GM19239 (cell line): ENCODE data around the gene ZNF425.
"Not testable (repeated sequence)": the region's sequence is repeated elsewhere in the genome, so short reads cannot be mapped to it uniquely, and the experiment has no call there.

ENCODE experiments used
- DNase-seq: peaks from one replicate; pipeline ENCODE4 v3.0.0; 2011; ENCODE audit warnings: low spot score; ENCODE audit not compliant: insufficient read length
- FAIRE-seq: peaks from 2 replicates; lab custom pipeline; 2011; peaks lifted over from hg19 to GRCh38; lab: Jason Lieb, UNC

Gene ZNF425

DNA sequence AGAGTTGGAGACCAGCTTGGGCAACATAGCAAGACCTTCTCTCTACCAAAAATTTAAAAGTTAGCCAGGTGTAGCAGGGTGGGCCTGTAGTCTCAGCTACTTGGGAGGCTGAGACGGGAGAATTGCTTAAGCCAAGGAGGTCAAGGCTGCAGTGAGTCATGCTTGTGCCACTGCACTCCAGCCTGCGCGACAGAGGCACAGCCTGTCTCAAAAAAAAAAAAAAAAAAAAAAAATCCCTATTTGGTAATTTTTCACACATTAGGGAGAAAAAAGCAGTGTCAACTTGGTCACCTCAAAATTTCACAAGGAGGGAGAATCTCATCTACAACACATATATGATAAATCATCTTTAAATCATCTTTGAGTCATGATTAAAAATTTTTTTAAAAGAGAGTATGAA lies 14.7 kb upstream of the ZNF425 start:
- no peak for FAIRE-seq
- no peak for DNase-seq

DNA sequence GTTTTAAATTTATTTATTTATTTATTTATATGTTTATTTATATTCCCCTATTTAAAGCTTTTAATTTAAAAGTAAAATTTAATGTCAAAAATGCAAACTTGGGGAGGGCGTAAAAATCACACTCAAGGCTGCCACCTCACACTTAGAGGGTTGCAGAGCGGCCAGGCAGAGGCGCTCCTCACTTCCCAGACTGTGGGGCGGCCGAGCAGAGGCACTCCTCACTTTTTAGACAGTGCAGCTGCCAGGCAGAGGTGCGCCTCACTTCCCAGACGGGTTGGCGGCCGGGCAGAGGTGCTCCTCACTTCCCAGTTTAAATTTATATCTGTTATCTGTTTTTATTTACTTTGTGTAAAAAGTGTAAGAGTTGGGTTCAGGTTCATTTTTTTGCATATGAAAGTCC lies 10.0 kb upstream of the ZNF425 start:
- DNase-seq (no peak), FAIRE-seq (no peak)

DNA sequence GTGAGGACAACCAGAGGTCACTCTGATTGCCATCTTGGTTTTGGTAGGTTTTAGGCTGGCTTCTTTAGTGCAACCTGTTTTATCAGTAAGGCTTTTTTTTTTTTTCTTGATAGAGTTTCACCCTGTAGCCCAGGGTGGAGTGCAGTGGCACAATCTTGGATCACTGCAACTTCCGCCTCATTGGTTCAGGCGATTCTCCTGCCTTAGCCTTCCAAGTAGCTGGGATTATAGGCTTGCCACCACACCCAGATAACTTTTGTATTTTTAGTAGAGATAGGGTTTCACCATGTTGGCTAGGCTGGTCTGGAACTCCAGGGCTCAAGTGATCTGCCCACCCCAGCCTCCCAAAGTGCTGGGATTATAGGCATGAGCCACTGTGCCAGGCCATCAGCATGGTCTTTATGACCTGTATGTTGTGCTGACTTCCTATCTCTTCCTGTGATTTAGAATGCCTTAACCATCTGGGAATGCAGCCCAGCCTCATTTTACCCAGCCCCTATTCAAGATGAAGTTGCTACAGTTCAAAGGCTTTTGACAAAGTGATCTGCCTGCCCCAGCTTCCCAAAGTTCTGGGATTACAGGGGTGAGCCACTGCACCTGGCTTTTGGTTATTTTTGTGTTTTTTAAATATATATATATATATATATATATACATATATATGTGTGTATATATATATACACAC lies 7.0 kb upstream of the ZNF425 start:
- FAIRE-seq, result no peak

DNA sequence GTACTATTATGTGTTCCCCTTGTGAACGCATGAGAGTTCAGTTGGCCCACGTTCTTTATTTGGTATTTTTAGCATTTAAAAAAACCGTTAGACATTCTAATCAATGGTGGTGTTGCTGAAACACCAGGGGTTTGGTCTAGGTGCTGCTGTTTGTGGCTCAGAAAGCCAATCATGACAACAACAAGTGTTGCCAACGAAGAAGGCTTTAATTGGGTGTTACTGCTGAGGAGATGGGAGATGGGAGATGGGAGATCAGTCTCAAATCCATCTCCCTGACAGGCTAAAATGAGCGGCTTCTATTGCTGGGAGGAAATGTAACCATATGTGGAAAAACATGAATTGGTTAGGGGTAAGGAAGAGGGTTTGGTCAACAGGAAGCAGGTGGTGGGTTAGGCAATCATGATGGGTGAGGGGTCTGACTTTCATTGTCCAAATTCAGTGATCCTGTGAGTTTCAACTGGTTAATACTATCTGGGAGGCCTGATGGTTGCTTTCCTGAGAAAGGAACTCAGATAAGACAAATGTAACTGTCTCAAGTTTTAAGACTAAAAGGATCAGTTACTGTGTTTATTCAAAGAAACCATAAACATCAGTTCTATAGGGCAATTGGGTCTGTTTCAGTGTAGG lies 4.6 kb upstream of the ZNF425 start:
- DNase-seq (no peak), FAIRE-seq (no peak)

More for the DNA sequence above, 7.0 kb upstream of the ZNF425 start:
- no peak for DNase-seq

DNA sequence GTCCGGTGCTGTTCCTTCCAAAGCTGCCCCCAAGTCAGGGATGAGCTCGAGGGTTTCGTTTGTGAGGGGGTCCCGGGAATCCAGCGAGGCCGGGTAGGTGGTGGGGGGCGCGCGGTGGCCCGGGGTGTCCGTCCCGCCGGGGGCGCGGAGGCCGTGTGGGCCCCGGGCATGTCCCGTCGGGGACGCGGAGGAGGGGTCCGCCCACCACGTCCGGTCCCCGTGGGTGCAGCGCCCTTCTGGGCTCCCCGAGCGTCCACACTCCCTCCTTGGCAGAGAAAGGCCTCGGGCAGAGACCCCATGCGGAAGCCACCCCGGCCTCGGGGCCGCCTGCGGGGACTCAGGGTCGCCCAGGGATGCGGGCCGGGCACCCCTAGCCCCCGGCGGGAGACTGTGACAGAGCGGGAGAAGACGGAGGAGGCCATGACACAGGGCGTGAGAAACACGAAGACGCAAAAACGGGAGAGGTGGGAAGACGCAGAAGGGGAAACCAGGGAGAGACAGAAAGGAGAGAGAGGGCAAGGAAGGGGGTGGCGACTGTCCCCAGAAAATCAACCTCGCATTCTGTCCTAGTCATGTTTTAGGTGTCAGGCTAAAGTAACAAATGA lies 640 bp upstream of the ZNF425 start:
- FAIRE-seq, result peak; percentile 18
- DNase-seq, result peak; percentile 54

DNA sequence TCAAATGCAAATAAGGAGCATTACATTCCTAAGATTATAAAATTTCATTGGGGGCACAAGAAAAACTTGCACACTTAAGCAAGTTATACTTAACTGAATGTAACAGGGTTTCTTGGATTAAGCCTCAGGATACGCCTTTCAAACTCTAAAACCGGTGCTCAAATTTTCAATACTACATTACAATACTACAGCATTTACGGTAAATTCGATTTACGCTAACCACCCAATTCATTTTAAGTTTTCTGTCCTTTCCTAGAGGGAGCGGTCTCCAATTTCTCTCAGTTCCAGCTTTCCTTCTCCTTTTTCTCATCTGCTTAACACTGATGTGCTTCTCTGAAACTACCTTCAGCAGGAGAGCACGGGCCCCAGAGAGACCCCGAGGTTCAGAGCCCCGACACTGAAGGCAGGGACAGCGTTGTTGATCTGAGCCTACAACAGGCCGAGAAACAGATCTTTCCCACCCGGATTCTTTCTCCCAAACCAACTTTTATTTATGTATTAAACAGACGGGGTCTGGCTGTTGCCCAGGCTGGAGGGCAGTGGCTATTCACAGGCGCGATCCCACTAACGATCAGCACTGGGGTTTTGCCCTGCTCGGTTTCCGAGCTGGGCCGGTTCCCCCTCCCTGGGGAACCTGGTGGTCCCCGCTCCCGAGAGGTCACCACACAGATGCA lies 798 bp downstream of the ZNF425 start:
- FAIRE-seq (no peak), DNase-seq (no peak)

DNA sequence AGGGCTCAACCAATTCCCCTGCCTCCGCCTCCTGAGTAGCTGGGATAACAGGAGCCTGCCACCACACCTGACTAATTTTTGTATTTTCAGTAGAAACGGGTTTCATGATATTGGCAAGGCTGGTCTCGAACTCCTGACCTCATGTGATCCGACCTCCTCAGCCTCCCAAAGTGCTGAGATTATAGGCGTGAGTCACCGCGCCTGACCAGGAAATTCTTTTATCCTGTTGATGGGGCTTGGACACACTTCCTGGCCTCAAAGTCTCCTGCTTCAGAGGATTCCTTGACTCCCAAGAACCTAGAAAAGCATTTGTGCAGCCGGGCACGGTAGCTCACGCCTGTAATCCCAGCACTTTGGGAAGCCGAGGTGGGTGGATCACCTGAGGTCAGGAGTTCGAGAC lies 16.2 kb downstream of the ZNF425 start:
- DNase-seq, result no peak
- FAIRE-seq, result no peak

DNA sequence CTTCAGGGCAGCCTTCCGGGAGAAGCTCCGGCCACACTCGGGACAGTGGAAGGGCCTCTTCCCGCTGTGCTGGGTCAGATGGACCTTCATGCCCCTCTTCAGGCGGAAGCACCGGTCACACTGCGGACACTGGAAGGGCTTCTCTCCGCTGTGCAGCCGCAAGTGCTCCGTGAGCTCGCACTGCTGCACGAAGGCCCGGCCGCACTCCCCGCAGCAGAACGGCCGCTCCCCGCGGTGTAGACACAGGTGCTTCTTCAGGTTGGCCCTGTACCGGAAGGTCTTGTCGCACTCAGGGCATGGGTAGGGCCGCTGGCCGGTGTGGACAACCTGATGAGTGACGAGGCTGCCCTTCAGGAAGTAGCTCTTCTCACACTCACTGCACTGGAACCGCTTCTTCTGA lies 21.4 kb downstream of the ZNF425 start:
- DNase-seq (no peak), FAIRE-seq (no peak)

DNA sequence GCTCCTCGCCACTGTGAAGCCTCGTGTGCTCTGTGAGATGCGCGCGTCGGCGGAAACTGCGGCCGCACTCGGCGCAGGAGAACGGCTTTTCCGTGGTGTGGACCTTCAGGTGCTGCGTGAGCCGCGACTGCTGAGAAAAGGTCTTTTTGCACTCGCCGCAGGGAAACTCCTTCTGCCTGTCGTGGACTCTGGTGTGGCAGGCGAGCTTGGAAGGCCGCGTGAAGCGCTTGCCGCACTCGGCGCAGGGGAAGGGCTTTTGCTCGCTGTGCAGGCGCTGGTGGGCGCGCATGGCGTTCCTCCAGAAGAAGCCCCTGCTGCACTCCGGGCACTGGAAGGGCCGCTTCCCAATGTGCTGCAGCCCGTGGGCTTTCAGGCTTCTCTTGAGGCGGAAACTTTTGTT lies 21.9 kb downstream of the ZNF425 start:
- FAIRE-seq, result no peak
- no peak for DNase-seq

DNA sequence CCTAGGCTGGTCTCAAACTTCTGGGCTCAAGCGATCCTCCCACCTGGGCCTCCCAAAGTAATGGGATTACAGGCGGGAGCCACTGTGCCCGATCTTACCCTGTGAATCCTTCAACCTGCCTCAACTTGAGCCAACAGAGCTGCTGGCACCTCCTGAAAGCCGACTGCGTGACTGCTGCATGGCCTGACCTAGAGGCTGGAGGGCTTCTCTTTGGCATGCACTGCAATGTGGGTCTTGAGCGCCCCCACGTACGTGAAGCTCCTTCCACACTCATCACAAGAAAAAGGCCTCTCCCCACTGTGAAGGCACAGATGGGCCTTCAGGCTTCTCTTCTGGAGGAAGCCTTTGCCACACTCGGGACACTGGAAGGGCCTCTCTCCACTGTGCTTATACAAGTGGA lies 22.7 kb downstream of the ZNF425 start:
- FAIRE-seq, result no peak
- no peak for DNase-seq

DNA sequence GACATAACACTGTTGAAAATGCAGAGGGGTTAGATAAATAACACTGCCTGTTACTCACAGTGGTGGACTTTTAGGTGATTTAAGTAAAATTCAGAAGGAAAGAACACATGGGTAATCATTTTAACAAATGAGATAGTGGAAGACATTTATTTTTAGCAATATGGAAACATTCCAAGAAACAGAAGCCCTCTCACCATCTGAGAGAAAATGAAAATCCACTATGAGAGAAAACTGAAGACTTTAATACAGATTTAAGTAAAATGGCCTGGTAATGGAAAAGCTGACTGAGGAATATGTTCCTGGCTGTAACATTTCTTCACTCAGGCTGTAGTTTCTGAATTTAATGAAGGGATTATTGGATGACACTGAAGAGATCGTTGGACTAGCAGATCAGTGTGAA lies 23.5 kb downstream of the ZNF425 start:
- FAIRE-seq (no peak), DNase-seq (no peak)

DNA sequence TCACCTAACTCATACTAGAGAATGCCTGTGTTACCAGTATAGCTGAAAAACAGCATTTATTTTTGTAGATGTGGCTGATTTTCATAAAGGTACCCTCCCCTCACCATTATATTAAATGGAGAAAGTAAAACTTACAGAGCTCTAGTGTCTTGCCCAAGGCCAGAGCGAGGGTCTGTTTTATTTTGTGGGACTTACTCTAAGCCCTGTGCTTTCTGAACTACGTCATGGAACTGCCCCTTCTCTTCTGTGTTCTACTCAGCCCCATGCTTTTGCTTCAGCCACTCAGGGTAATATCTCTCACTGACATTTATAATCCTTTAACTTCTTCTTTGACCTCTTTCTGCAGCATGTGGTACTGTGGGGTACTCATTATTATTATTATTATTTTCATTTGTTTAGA lies 25.3 kb downstream of the ZNF425 start:
- FAIRE-seq (no peak), DNase-seq (no peak)

DNA sequence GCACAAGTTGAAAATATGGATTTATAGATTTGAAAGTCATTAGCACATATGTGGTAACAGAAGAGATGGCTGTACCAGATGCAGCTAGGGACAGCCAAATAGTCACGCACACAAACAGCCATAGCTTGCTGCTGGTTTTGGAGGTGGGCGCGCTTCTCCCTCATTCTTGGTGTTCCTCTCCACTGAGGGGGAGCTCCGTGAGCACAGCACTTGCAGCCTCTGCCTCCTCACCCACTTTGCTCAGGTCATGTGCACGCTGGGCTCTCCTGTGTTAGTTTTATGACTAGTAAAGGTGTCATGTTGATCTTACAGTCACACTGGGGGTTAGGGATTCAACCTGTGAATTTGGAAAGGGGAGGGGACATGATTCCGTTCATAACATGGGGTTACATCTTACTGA lies 27.1 kb downstream of the ZNF425 start:
- FAIRE-seq (no peak), DNase-seq (no peak)

DNA sequence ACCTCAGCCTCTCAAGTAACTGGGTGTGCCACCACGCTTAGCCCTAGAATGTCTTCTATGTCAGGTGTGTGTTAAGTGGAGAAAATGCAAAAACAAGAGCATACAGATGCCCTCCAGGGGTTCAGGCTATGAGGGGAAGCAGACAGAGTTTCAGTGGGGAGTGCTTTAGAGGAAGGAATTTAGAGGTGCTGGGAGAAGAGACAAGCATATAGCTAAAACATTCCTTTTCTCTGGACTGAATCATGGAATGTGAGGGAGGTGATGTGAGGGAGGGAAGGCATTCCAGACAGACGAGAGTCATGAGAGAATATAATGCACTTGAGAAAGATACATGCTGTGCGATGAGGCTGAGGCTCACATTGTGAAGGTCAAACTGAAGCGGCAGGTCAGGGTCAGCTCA lies 29.0 kb downstream of the ZNF425 start:
- no peak for DNase-seq

DNA sequence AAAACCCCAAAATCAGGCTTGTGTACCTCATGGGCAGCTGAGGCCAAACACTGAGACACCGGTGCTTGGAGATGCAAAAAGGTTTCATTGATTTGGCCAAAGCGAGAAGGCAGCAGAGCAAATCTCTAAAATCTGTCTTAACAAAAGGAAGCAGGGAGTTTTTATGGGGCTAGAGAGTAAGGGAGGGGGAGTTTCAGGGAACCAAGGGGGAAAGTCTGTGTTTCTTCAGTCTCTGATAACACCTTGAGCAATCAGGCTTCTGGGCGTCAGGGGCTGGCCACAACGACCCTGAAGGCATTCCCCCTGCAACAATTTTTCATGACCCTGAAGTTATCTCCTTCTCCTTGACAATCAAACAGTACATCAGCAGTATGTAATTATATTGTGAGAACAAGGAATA lies 32.9 kb downstream of the ZNF425 start:
- DNase-seq, result no peak
- FAIRE-seq, result no peak

More for the DNA sequence above, 29.0 kb downstream of the ZNF425 start:
- FAIRE-seq, result no peak

DNA sequence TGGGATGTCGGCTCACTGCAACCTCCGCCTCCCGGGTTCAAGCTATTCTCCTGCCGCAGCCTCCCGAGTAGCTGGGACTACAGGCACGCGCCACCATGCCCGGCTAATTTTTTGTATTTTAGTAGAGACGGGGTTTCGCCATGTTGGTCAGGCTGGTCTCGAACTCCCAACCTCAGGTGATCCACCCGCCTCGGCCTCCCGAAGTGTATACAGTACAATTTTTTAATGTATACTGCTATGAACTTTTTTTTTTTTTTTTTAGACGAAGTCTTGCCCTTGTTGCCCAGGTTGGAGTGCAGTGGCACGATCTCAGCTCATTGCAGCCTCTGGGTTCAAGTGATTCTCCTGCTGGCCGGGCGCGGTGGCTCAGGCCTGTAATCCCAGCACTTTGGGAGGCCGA lies 33.9 kb downstream of the ZNF425 start:
- not testable (repeated sequence) for FAIRE-seq, DNase-seq

DNA sequence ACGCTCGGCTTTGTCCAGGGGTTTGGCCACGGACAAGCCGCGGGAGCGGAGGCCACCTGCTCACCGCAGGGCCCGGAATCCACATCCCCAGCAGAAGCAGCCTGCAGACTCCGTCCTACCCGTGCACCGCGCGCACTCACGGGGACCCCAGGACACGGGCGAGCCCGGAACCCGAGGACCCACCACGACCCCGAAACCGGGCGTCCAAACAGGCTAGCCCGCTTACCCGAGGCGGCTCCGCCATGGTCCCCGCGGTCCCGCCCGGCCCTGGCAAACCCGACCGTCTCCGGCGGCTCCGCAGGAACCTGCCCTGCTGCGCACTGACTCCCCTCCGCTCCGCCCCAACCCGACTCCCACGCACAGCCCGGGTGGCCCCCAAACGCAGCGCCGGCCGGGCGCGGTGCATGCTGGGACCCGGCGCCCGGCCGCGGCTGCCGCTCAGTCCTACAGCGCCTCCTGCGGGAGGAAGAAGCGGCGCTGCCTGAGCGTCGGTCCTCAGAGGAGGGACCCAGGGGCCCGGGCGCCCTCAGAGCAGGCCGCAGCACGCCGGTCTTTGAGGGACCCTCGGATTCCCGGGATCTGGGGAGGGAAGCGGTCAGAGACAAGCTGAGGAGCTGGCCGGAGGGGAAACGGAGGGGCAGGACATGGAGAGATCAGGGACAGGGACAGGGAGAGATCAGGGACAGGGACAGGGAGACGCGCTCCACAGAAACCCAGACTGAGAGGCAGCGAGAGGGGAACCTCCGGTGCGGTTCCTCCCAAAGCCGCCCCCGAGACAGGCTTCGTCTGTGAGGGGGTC lies 35.5 kb downstream of the ZNF425 start, which contains the start of gene ZNF786:
Gene ZNF786, minus strand, starts transcription at position 322 of the 799 bp plus-strand sequence. Its CDS starts 78 bp downstream, at position 244.
- FAIRE-seq (peak; percentile 67), DNase-seq (peak; percentile 88)

DNA sequence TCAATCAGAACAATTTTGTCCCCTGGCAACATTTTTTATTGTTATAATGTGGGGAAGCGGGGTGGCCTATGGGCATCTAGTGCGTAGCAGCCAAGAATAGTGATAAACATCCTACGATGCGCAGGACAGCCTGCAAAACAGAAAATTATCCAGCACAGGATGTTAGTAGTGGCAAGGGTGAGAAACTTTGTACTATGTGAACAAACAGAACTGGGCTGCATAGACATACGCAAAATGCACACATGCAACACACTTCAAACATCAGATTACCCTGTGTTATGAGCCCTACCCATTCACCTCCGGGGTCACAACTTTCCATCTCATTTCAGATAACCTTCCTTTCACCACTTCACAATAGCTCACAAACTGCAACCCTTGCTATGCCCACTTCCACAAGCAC lies 38.7 kb downstream of the ZNF425 start:
- FAIRE-seq (no peak), DNase-seq (no peak)

DNA sequence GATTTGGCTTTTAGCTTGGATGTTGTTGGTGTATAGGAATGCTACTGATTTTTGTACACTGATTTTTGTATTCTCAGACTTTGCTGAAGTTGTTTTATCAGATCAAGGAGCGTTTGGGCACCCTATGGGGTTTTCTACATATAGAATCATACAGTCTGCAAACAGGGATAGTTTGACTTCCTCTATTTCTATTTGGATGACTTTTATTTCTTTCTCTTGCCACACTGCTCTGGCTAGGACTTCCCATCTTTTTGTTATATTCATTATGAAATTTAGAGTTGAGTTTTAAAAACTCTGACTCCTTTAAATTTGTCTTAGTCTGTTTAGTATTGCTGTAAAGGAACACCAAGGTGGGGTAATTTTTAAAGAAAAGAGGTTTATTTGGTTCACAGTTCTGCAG lies 40.3 kb downstream of the ZNF425 start:
- FAIRE-seq, result no peak
- DNase-seq, result no peak

DNA sequence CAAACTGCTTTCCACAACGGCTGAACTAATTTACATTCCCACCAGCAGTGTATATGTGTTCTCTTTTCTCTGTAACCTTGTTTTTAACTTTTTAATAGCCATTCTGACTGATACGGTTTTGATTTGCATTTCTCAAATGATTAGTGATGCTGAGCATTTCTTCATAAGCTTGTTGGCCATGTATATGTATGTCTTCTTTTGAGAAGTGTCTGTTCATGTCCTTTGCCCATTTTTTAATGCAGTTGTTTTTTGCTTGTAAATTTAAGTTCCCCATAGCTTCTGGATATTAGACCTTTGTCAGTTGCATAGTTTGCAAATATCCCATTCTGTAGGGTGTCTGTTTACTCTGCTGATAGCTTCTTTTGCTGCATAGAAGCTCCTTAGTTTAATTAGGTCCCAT lies 41.7 kb downstream of the ZNF425 start:
- FAIRE-seq, result no peak

More for the DNA sequence above, 41.7 kb downstream of the ZNF425 start:
- no peak for DNase-seq
